HEK293 (cell line): ENCODE measurements around the gene SFMBT2.
A peak's percentile ranks its signal among the peaks of the same experiment; 100 is the strongest.

ENCODE experiments used
- CTCF ChIA-PET: fragments of 350-600 bp; formaldehyde crosslinking; extraction: SDS; loops from one replicate; lab custom pipeline; 2021; ENCODE audit warnings: antibody characterized with exemption; lab: Yijun Ruan, JAX
- POLR2A ChIA-PET: fragments of 300-600 bp; formaldehyde crosslinking; extraction: SDS; loops from one replicate; lab custom pipeline; 2020; ENCODE audit warnings: antibody characterized with exemption, inconsistent platforms; lab: Yijun Ruan, JAX
- H3K27ac ChIP-seq: fragments of 200-500 bp; sonication (Bioruptor generic); 2 replicates; pipeline ENCODE4 v1.5.1; 2014; ENCODE audit warnings: low read depth, low read length, control low read depth, inconsistent platforms; ENCODE audit errors: extremely low read depth
- H3K36me3 ChIP-seq, 2 experiments: fragments of 200-500 bp in 1 of 2; sonication (Bioruptor generic) in 1 of 2; 1 replicate in 1 of 2; 2 replicates in 1 of 2; pipeline ENCODE4 v1.5.1; 2014 to 2017; ENCODE audit warnings: inconsistent platforms in 2 of 2, low read length in 2 of 2; ENCODE audit not compliant: control insufficient read depth in 2 of 2, insufficient read depth in 1 of 2
- H3K4me1 ChIP-seq: fragments of 200-500 bp; sonication (Bioruptor generic); 2 replicates; pipeline ENCODE4 v1.5.1; 2014; ENCODE audit warnings: mild to moderate bottlenecking, low read length, inconsistent platforms; ENCODE audit not compliant: control insufficient read depth, insufficient read depth
- H3K4me3 ChIP-seq: 2 replicates; pipeline ENCODE4 v1.5.1; 2011; ENCODE audit warnings: low read depth, mild to moderate bottlenecking, control low read depth, low read length, moderate library complexity
- H3K9me3 ChIP-seq: fragments of 200-500 bp; sonication (Bioruptor generic); 2 replicates; pipeline ENCODE4 v1.5.1; 2014; ENCODE audit warnings: low read depth, low read length, inconsistent platforms; ENCODE audit not compliant: control insufficient read depth, insufficient read depth
- EGR2 ChIP-seq: fragments of 450-650 bp; formaldehyde crosslinking; IDR thresholded peaks from 2 replicates; pipeline ENCODE4 v1.5.1; 2016; ENCODE audit warnings: low read depth, missing biosample characterization, missing genetic modification characterization
- INSM2 ChIP-seq: fragments of 450-650 bp; formaldehyde crosslinking; IDR thresholded peaks from 2 replicates; pipeline ENCODE4 v1.5.1; 2016; ENCODE audit warnings: missing biosample characterization, missing genetic modification characterization
- KLF10 ChIP-seq: fragments of 450-650 bp; IDR thresholded peaks from 2 replicates; pipeline ENCODE4 v1.5.1; 2018; ENCODE audit warnings: missing biosample characterization, mild to moderate bottlenecking, missing genetic modification characterization
- KLF7 ChIP-seq: fragments of 450-650 bp; formaldehyde crosslinking; IDR thresholded peaks from 2 replicates; pipeline ENCODE4 v1.5.1; 2016; ENCODE audit warnings: missing biosample characterization, missing genetic modification characterization, borderline replicate concordance
- PATZ1 ChIP-seq: fragments of 450-650 bp; formaldehyde crosslinking; IDR thresholded peaks from 2 replicates; pipeline ENCODE4 v1.5.1; 2016; ENCODE audit warnings: missing biosample characterization, missing genetic modification characterization
- PRDM6 ChIP-seq: fragments of 450-650 bp; formaldehyde crosslinking; IDR thresholded peaks from 2 replicates; pipeline ENCODE4 v1.5.1; 2017; ENCODE audit warnings: missing biosample characterization, missing genetic modification characterization
- TRIM28 ChIP-seq: IDR thresholded peaks from 2 replicates; pipeline ENCODE4 v1.6.1; 2011; ENCODE audit warnings: low read length, control low read depth, borderline replicate concordance
- WT1 ChIP-seq: fragments of 450-650 bp; formaldehyde crosslinking; IDR thresholded peaks from 2 replicates; pipeline ENCODE4 v1.5.1; 2016; ENCODE audit warnings: missing biosample characterization, missing genetic modification characterization
- ZBTB7A ChIP-seq: fragments of 450-650 bp; formaldehyde crosslinking; IDR thresholded peaks from 2 replicates; pipeline ENCODE4 v1.5.1; 2016; ENCODE audit warnings: low read depth, missing biosample characterization, missing genetic modification characterization
- ZFHX2 ChIP-seq: fragments of 450-650 bp; formaldehyde crosslinking; conservative IDR thresholded peaks from 2 replicates; pipeline ENCODE4 v1.5.1; 2016; ENCODE audit warnings: missing biosample characterization, missing genetic modification characterization
- ZFP69B ChIP-seq: fragments of 450-650 bp; formaldehyde crosslinking; IDR thresholded peaks from 2 replicates; pipeline ENCODE4 v1.5.1; 2016; ENCODE audit warnings: missing biosample characterization, missing genetic modification characterization
- ZNF133 ChIP-seq: fragments of 450-650 bp; formaldehyde crosslinking; IDR thresholded peaks from 2 replicates; pipeline ENCODE4 v1.5.1; 2016; ENCODE audit warnings: missing biosample characterization, missing genetic modification characterization
- ZNF18 ChIP-seq: fragments of 450-650 bp; formaldehyde crosslinking; IDR thresholded peaks from 2 replicates; pipeline ENCODE4 v1.5.1; 2016; ENCODE audit warnings: missing biosample characterization, missing genetic modification characterization
- ZNF280C ChIP-seq: fragments of 450-650 bp; formaldehyde crosslinking; IDR thresholded peaks from 2 replicates; pipeline ENCODE4 v1.5.1; 2016; ENCODE audit warnings: missing biosample characterization, missing genetic modification characterization
- ZNF335 ChIP-seq: fragments of 450-650 bp; formaldehyde crosslinking; conservative IDR thresholded peaks from 2 replicates; pipeline ENCODE4 v1.5.1; 2016; ENCODE audit warnings: missing biosample characterization, missing genetic modification characterization
- ZNF366 ChIP-seq: fragments of 450-650 bp; formaldehyde crosslinking; conservative IDR thresholded peaks from 2 replicates; pipeline ENCODE4 v1.5.1; 2016; ENCODE audit warnings: missing biosample characterization, missing genetic modification characterization
- ZNF433 ChIP-seq: fragments of 450-650 bp; formaldehyde crosslinking; IDR thresholded peaks from 2 replicates; pipeline ENCODE4 v1.5.1; 2016; ENCODE audit warnings: missing biosample characterization, missing genetic modification characterization, low read depth
- ZNF600 ChIP-seq: fragments of 450-650 bp; formaldehyde crosslinking; IDR thresholded peaks from 2 replicates; pipeline ENCODE4 v1.5.1; 2016; ENCODE audit warnings: missing biosample characterization, missing genetic modification characterization
- ZNF664 ChIP-seq: fragments of 450-650 bp; formaldehyde crosslinking; IDR thresholded peaks from 2 replicates; pipeline ENCODE4 v1.5.1; 2016; ENCODE audit warnings: missing biosample characterization, missing genetic modification characterization
- ZNF701 ChIP-seq: fragments of 450-650 bp; formaldehyde crosslinking; IDR thresholded peaks from 2 replicates; pipeline ENCODE4 v1.5.1; 2016; ENCODE audit warnings: missing biosample characterization, missing genetic modification characterization
- ZNF791 ChIP-seq: fragments of 450-650 bp; formaldehyde crosslinking; IDR thresholded peaks from 2 replicates; pipeline ENCODE4 v1.5.1; 2016; ENCODE audit warnings: missing biosample characterization, missing genetic modification characterization
- ZSCAN5A ChIP-seq: fragments of 450-650 bp; formaldehyde crosslinking; IDR thresholded peaks from 2 replicates; pipeline ENCODE4 v1.5.1; 2016; ENCODE audit warnings: missing biosample characterization, missing genetic modification characterization

SFMBT2 gene

GRCh38 chr10:7301006-7301778, 109.6 kb downstream of the SFMBT2 start:
- CTCF ChIA-PET: interaction anchor here (1.2 kb wide), 1 partner anchor 116 kb away, joined by 3 read pairs; no protein-coding TSS in a partner anchor

GRCh38 chr10:7300384-7300971, 110.4 kb downstream of the SFMBT2 start:
- H3K4me1 ChIP-seq: peaks cover 23% of the 10 kb centered on the region; the same call in 1 of the 2 replicates
- H3K4me3 ChIP-seq: no peak overlapping the region
- no peaks in the 10 kb centered on the region for H3K9me3 ChIP-seq
- H3K36me3 ChIP-seq: no peaks in the 10 kb centered on the region
- ChIA-PET POLR2A (no interaction called here), CTCF (no interaction called here)
- no peak overlapping the region for H3K27ac ChIP-seq
- TF ChIP-seq ZNF664 (tag by site-specific recombination) (no peak), ZNF18 (peak; percentile 79), INSM2 (no peak), PATZ1 (no peak), ZNF791 (tag by site-specific recombination) (no peak), ZNF433 (tag by site-specific recombination) (no peak), KLF7 (no peak), ZNF335 (no peak), EGR2 (peak; percentile 64), ZFP69B (tag by site-specific recombination) (no peak), ZFHX2 (tag by site-specific recombination) (0 out of 2 replicates have a peak, but pooled peaks have one; percentile 37), WT1 (tag by site-specific recombination) (0 out of 2 replicates have a peak, but pooled peaks have one; percentile 31), ZNF701 (tag by site-specific recombination) (no peak), PRDM6 (tag by site-specific recombination) (no peak), ZNF133 (tag by site-specific recombination) (no peak), ZNF280C (tag by site-specific recombination) (no peak), ZBTB7A (no peak), ZSCAN5A (no peak), ZNF366 (no peak)

More at GRCh38 chr10:7301006-7301778, 109.6 kb downstream of the SFMBT2 start:
- Histone ChIP-seq H3K9me3 (no peaks in the 10 kb centered on the region), H3K4me3 (no peak overlapping the region), H3K27ac (no peak overlapping the region), H3K36me3 (no peaks in the 10 kb centered on the region), H3K4me1 (peaks cover 17% of the 10 kb centered on the region; the same call in 1 of the 2 replicates)
- TF ChIP-seq ZNF600 (tag by site-specific recombination): no peak
- TF ChIP-seq KLF10: 0 out of 2 replicates have a peak, but pooled peaks have one; percentile 14
- 0 out of 2 replicates have a peak, but pooled peaks have one; percentile 13 for TF ChIP-seq TRIM28
- POLR2A ChIA-PET: no interaction called here
